UCSD-AML1 (cell line): Measurements from ENCODE around the gene MMRN2.
"Not testable (repeated sequence)": the region's sequence is repeated elsewhere in the genome, so short reads cannot be mapped to it uniquely, and the experiment has no call there.

Source experiments
- DNase-seq: peaks from one replicate; lab custom pipeline; 2025; ENCODE audit not compliant: unreplicated experiment; lab: John Stamatoyannopoulos, UW

Gene MMRN2

DNA sequence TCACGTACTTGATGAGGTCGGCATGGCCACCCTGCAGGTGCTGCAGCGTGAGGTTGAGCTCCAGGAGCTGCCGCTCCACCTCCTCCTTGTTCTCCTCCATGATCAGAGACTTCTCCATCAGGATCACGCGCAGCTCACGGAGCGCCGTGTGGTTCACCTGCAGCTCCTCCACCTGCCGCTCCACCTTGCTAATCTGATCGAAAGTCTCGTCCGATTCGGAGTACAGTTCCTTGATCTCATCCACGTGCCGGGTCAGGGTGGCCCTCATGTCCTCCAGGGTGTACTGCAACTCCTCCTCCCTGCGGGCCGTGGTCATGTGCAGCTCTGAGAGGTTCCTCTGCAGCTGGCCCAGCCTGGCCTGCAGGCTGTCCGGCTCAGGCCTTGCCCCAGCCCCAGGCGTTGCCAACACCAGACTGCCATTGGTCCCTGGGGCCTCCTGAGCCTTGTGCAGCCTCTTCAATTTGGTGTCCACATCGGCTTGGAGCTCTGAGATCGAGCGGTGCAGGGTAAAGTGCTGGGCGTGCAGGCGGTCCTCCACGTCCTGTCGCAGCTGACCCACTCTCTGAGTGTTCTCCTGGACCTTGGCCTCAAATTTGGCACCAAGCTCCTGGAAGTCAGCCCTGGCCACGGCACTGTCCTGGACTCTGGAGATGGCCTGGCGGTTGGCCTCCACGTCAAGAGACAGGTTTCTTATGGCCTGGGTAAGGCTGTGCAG, 13.9 kb downstream of the MMRN2 start:
- no peak for DNase-seq

DNA sequence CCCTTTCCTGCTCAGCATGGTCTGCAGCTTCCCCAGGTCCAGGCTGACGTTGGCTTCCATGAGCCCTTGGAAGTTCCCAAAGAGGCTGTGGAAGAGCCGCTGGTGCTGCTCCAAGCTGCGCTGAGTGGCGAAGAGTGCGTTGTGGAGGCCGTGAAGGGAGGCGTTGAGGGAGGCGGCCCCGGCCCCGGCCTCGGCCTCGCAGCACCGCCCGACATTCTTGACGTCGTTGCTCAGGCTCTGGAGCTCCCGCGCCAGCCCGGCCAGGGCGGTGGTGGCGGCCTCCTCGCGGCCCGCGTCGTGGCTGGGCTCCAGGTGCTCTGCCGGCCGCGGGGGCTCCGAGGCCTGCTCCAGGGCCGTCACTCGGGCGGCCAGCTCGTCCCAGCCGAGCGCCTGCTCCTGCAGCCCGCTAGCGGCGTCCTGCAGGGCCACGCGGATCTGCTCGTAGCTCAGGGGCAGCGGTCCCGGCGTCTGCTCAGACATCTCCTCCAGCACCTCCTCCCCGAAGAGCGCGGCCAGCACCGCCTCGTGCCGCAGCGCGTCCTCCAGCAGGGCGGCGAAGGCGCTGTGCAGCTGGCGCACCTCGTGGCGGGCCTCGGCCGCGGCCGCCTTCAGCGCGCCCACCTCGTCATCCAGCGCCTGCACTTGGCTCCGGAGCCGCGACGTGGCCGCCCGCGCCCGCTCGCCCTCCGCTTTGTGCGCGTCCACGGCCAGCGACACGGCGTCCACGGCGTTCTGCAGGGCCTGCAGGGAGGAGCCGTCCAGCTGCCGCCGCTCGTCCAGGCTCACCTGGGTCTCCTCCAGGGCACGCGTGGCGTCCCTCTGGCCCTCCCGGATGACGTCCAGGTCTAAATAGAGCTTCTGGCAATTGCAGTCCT, 14.7 kb downstream of the MMRN2 start:
- no peak for DNase-seq

DNA sequence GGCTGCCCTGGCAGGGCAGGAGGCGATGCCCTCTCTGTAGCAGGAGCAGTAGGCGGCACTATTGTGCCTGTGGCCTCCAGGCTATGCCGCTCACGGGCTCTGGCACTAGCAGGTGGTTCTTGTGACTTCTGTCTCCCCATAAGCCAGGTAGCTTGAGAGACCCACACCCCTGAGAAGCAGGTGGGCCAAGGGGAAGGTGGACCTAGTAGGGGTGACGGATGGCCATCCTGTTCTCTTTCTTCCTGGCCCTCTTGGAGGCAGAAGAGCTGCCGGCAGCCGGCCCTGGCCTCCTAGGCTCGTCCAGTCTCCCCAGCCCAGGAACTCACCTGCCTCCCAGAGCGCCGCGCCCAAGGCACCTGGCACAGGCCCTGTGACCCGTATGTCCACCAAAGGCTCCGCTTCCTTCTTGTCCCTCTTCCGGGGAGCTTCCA, 15.4 kb downstream of the MMRN2 start:
- no peak for DNase-seq

GRCh38 chr10:86941426-86941825, 16.0 kb downstream of the MMRN2 start:
- DNase-seq, result no peak

GRCh38 chr10:86940677-86941076, 16.7 kb downstream of the MMRN2 start:
- no peak for DNase-seq

GRCh38 chr10:86940076-86940475, 17.3 kb downstream of the MMRN2 start:
- not testable (repeated sequence) for DNase-seq

- DNase-seq, result no peak
These were observed 19.2 kb downstream of the MMRN2 start for GRCh38 chr10:86938260-86938659.

DNA sequence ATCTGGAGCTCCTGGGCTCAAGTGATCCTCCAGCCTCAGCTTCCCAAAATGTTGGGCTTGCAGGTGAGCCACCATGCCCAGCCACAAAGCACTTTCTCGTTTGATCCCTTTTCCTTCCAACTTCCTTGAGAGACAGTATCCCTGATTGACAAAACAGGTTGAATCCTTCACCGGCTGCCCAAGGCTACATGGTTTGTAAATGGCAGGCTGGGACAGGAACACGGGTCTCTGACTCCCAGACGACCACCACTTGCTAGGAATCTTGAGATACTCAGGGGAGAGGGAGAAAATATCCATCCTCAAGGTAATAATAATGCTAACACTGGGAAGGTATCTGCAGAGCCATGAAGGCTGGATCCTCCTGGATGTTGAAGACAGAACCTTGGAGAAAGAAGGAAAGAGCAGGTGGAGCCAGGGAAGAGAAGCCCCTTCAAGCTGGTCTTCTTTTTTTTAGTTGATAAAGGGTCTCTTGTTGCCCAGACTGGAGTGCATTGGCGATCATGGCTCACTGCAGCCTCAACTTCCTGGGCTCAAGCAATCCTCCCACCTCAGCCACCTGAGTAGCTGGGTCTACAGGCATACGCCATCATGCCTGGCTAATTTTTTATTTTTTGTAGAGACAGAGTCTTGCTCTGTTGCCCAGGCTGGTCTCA, 19.8 kb downstream of the MMRN2 start:
- no peak for DNase-seq

DNA sequence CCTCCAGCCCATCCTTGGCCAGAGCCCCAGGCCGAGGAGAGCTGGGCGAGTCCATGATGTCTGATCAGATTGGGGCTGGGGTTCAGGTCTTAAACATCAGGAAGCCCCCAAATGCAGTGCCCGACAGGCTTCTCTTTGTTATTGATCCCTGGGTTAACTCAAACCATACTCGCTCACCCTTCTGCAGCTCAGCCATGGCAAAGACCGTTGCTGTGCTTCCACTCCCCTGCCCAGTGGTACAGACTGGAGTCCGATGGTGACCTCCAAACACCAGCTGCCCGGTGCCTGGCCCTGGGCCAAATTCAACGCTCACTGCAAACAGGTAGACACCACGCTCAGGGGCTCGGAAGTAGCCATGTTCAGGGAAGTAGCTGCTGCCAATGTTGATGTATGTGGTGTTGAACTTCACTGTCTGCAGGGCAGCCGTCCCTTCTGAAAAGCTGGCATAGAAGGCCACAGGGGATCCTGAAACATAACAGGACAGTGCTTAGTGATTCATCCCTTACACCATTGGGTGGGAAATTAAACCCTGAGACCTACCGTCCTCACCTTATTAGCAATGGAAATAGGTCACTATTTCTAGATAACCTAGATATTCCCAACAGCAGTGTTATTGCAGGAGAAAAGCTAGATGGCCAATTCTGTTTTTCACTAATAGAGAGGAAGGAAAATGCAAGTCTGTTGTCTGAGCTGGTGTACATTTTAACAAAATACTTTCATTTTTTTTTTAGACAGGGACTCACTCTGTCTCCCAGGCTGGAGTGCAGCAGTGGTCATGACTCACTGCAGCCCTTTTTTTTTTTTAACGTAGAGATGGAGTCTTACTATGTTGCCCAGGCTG, 20.5 kb downstream of the MMRN2 start:
- no peak for DNase-seq

GRCh38 chr10:86934162-86934711, 23.2 kb downstream of the MMRN2 start:
- not testable (repeated sequence) for DNase-seq

DNA sequence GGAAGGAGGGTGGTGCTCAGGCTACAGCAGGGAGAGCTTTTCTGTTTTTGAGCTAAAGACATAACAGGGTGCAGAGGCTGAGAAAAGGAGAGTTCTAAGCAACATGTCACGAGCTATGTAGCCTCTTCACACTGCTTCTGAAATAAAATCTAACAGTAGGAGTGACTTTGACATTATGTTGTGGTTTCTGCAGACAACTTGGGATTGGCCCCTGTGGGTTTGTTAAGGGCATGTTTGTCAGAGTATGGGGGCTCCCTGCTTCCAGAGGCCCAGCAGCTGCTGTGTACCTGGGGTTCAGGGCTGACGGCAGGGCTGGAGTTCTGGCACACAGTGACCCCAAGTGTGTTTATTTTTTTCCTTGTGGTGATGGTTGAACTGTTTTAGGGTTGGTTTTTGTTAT, 24.7 kb downstream of the MMRN2 start:
- DNase-seq, result no peak

DNA sequence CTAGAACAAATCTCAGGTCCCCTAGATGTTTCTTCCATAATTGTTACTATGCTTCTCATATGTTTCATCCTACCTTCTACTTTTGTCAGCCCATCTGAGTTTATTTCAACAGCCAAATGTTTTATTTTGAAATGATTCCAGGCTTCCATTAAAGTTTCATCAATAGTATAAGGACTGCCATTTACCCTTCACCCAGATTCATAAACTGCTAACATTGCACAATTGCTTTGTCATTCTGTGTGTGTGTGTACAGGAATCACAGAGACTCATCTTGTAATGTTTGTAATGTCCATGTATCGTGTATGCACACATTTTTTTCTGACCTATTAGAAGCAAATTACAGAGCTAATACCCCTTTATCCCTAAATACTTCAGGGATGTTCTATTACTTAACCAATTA, 25.5 kb downstream of the MMRN2 start:
- no peak for DNase-seq

- no peak for DNase-seq
These were observed 27.7 kb downstream of the MMRN2 start for GRCh38 chr10:86929468-86930380.

GRCh38 chr10:86922553-86922961, 34.9 kb downstream of the MMRN2 start:
- DNase-seq, result no peak

- no peak for DNase-seq
These were observed 39.4 kb downstream of the MMRN2 start for GRCh38 chr10:86918022-86918471.

DNA sequence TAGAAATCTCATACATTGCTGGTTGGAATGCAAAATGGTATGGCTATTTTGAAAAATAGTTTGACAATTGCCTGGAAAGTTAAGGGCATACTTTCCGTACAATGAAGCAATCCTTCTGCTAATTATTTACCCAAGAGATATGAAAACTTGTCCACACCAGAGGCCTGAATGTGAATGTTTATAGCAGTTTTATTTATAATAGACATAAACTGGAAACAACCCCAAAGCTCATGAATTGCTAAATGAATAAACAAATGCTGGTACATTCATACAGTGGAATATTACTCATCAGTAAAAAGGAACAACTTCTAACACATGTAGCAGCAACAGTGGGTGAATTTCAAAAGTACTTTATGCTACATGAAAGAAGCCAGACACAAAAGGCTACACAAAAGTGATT, 42.7 kb downstream of the MMRN2 start:
- no peak for DNase-seq

DNA sequence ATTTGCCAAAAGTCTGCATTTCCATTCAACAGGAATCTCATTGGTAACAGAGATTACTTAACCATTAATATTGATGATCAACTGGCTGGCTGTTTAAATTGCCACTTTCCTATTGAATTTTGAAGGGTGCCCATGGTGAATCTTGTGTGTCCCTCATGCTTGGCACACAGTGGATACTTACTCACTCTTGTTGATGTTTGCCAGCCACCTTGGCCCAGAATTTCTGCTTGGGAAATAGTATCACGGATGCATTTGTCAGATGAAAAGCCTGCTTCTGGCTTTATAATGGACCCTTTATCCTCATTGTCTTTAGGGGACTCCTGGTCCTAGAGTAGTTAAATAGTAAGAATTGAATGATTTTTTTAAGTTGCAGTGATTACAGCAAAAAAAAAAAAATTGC, 52.0 kb downstream of the MMRN2 start:
- DNase-seq, result no peak

DNA sequence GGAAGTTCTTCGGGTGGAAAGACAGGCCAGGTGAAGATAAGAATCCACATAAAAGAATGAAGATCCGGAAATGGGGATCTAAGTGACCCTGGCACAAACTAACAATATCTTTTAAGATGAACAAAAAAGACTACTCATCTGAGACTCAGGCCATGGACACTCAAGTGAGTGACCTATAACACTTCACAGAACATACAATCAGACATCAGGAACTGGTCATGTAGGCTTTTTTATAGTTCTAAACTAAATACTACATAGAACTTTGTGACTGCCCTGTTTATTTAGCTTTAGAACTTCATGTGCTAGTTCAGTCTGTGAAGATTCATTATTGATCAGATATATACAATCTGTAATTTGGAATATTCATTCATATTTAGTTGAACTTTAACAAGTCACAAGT, 52.8 kb downstream of the MMRN2 start:
- no peak for DNase-seq

DNA sequence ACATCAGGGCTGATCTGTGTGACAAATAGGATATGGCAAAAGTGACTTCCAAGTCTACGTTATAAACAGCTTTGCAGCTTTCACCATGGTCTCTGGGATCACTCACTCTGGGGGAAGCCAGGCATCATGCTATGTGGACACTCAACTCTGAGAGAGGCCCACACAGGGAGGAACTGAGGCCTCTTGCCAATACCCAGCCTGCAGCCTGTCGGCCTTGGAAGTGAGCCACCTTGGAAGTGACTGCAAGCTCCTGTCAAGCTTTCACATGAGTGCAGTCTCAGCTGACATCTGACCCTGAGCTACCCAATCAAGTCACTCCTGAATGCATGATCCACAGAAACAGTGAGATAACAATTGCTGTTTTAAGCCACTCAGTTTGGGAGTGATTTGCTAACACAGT, 56.5 kb downstream of the MMRN2 start:
- DNase-seq, result no peak
